PC-9 (cell line): ENCODE data around the gene CEP70.

ENCODE experiments used
- EZH2 ChIP-seq: fragments of 200-600 bp; sonication (generic); IDR thresholded peaks from 2 replicates; pipeline ENCODE4 v1.8.0; 2017; ENCODE audit warnings: antibody characterized with exemption, low read depth
- TF ChIP-seq, protein P1 (sequence below): fragments of 200-600 bp; sonication (generic); conservative IDR thresholded peaks from 2 replicates; pipeline ENCODE4 v1.6.1; 2017; ENCODE audit warnings: mixed run types, antibody characterized with exemption, mild to moderate bottlenecking, moderate library complexity

DNA sequence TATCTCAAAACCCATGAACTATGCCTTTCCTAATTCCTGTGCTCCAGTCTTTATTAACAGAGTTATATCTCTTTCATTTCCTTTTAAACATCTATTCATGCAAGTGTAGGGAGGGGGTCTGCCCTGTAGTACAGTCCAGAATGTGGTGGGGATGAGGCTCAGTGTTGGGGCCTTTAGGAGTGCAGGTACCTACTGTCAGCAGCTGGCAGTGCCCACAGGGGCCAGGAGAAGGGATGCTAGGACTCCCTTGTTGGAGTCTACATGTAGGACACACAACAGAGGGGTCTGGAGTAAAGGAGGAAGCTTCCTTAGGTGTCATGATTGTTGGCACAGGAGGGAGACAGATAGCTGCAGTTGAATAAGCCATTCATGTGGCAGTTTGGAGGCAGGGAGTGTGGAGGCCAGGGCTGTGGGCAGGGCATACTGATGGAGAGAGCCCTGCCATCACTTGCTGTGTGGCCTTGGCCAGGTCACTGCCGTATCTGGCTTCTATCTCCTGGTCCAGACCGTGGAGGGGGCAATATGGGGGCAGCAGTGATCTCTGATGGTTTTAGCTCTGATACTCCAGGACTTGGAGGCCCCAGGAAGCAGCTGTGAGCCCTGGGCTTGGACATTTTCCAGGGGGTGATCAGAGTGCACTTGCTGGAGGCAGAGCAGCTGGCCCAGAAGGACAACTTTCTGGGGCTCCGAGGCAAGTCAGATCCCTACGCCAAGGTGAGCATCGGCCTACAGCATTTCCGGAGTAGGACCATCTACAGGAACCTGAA, 130.2 kb downstream of the CEP70 start:
- TF ChIP-seq, protein P1, sequence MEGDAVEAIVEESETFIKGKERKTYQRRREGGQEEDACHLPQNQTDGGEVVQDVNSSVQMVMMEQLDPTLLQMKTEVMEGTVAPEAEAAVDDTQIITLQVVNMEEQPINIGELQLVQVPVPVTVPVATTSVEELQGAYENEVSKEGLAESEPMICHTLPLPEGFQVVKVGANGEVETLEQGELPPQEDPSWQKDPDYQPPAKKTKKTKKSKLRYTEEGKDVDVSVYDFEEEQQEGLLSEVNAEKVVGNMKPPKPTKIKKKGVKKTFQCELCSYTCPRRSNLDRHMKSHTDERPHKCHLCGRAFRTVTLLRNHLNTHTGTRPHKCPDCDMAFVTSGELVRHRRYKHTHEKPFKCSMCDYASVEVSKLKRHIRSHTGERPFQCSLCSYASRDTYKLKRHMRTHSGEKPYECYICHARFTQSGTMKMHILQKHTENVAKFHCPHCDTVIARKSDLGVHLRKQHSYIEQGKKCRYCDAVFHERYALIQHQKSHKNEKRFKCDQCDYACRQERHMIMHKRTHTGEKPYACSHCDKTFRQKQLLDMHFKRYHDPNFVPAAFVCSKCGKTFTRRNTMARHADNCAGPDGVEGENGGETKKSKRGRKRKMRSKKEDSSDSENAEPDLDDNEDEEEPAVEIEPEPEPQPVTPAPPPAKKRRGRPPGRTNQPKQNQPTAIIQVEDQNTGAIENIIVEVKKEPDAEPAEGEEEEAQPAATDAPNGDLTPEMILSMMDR = no peak
- TF ChIP-seq EZH2 = no peak
